OCI-LY3 (cell line): Measurements from ENCODE around the gene USP14.

Experiments used
- CTCF ChIP-seq: fragments of 200-600, 300-600 bp; sonication (generic); IDR thresholded peaks from 2 replicates; pipeline ENCODE4 v1.5.1; 2014; ENCODE audit warnings: antibody characterized with exemption, low read length, low read depth
- EZH2phosphoT487 ChIP-seq: fragments of 200-600 bp; shearing (Covaris generic); IDR thresholded peaks from 2 replicates; pipeline ENCODE4 v1.6.1; 2018; ENCODE audit warnings: antibody characterized with exemption, mixed run types, low read depth

- TF ChIP-seq CTCF: no peak
- TF ChIP-seq EZH2phosphoT487: no peak
Observed at GRCh38 chr18:159037-159652, 788 bp downstream of the USP14 start.
